AG10803 (cell line): ENCODE results near the gene CRIP1.

Experiments used
- DNase-seq: peaks from one replicate; pipeline ENCODE4 v3.0.0; 2010; ENCODE audit warnings: low read depth
- H3K4me3 ChIP-seq: 2 replicates; pipeline ENCODE4 v1.5.1; 2011; ENCODE audit warnings: mild to moderate bottlenecking, low read length, control low read depth
- TF ChIP-seq, protein P1 (sequence below): conservative IDR thresholded peaks from 2 replicates; pipeline ENCODE4 v1.5.1; 2011; ENCODE audit warnings: mild to moderate bottlenecking, low read length, control low read depth, inconsistent platforms

CRIP1 gene

DNA sequence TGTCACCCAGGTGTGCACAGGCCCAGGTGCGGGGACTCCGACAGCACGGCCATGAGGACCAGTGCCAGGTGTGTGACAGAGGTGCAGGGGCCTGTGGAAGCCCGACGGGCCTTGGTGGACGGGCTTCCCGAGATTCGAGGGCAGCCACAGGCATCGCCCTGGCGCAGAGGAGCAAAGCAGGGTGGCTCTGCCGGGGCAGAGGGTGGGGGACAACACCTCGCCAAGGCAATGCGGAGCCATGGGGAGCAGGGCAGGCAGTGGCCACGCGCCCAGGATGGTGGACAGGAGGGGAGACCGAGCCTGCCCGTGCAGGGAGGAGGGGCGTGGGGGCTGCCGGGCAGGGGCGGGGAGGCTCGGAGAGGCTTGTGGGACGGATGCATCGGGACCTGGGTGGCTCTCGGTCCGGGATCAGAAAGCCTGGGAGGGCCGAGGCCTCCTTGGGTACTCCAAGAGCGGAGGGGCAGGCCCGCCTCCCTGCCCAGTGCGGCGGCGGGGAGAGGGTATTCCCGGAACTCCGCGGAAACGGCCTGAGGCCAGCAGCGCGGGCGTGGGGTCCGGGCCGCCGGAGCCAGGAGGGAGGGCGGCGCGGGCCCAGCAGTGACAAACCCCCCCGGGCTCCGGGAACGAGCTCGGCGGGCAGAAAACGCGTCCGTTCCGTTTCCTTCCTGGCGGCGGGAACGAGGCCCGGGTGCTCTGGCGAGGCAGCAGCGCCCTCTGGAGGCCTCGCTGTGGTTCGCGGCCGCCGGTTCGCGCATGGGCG, 41.3 kb downstream of the CRIP1 start:
- DNase-seq, result peak; percentile 62
- peak overlapping the region; percentile 61 for H3K4me3 ChIP-seq
- TF ChIP-seq, protein P1, sequence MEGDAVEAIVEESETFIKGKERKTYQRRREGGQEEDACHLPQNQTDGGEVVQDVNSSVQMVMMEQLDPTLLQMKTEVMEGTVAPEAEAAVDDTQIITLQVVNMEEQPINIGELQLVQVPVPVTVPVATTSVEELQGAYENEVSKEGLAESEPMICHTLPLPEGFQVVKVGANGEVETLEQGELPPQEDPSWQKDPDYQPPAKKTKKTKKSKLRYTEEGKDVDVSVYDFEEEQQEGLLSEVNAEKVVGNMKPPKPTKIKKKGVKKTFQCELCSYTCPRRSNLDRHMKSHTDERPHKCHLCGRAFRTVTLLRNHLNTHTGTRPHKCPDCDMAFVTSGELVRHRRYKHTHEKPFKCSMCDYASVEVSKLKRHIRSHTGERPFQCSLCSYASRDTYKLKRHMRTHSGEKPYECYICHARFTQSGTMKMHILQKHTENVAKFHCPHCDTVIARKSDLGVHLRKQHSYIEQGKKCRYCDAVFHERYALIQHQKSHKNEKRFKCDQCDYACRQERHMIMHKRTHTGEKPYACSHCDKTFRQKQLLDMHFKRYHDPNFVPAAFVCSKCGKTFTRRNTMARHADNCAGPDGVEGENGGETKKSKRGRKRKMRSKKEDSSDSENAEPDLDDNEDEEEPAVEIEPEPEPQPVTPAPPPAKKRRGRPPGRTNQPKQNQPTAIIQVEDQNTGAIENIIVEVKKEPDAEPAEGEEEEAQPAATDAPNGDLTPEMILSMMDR, result peak; percentile 60

DNA sequence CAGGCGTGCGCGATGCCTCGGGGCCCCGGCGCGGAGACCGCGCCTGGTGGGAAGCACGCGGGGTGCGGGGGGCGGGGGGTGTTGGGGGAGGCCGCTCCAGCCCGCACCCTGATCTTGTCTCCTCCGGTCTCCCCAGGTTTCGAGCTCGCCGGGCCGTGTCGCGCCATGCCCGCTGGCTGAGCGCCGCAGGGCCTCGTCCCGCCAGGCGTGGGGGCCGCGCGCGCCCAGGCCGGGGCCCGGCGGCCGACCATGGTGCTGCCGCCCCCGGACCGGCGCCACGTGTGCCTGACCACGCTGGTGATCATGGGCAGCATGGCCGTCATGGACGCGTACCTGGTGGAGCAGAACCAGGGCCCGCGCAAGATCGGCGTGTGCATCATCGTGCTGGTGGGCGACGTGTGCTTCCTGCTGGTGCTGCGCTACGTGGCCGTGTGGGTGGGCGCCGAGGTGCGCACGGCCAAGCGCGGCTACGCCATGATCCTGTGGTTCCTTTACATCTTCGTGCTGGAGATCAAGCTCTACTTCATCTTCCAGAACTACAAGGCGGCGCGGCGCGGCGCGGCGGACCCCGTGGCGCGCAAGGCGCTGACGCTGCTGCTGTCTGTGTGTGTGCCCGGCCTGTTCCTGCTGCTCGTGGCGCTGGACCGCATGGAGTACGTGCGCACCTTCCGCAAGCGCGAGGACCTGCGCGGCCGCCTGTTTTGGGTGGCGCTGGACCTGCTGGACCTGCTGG, 42.1 kb downstream of the CRIP1 start:
- TF ChIP-seq, protein P1, result no peak
- no peak for DNase-seq
- H3K4me3 ChIP-seq, result peak overlapping the region; percentile 22

DNA sequence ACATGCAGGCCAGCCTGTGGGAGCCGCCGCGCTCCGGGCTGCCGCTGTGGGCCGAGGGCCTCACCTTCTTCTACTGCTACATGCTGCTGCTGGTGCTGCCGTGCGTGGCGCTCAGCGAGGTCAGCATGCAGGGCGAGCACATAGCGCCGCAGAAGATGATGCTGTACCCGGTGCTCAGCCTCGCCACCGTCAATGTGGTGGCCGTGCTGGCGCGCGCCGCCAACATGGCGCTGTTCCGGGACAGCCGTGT, 42.6 kb downstream of the CRIP1 start:
- TF ChIP-seq, protein P1, result no peak
- no peak overlapping the region for H3K4me3 ChIP-seq

DNA sequence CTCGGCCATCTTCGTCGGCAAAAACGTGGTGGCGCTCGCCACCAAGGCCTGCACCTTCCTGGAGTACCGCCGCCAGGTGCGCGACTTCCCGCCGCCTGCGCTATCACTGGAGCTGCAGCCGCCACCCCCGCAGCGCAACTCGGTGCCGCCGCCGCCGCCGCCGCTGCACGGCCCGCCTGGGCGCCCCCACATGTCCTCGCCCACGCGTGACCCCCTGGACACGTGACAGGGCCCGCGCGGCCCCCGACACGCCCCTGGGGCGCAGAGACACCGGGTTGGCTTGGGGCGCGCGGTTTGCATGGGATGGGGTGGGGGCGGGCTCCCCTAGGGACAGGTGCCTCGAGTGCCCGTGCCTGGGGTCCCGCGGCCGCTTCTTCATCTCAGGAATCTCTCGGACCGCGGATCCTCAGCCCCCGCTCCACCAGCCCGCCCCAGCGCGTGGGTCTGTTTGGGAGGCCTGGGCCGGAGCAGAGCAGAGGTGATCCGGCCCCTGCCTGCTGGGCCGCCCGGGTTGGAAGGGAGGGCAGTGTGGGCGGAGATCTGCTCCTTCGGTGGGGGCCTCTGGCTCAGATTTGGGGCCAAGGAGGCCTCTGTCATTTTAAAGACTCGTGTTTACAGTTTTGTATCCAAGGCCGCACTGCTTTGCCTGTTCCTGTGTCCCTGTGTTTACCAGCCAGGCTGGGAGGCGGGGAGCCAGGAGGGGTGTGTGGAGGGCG, 43.0 kb downstream of the CRIP1 start:
- no peak for DNase-seq
- H3K4me3 ChIP-seq, result no peak overlapping the region
- TF ChIP-seq, protein P1, result no peak

More for the DNA sequence above, 42.6 kb downstream of the CRIP1 start:
- no peak for DNase-seq

DNA sequence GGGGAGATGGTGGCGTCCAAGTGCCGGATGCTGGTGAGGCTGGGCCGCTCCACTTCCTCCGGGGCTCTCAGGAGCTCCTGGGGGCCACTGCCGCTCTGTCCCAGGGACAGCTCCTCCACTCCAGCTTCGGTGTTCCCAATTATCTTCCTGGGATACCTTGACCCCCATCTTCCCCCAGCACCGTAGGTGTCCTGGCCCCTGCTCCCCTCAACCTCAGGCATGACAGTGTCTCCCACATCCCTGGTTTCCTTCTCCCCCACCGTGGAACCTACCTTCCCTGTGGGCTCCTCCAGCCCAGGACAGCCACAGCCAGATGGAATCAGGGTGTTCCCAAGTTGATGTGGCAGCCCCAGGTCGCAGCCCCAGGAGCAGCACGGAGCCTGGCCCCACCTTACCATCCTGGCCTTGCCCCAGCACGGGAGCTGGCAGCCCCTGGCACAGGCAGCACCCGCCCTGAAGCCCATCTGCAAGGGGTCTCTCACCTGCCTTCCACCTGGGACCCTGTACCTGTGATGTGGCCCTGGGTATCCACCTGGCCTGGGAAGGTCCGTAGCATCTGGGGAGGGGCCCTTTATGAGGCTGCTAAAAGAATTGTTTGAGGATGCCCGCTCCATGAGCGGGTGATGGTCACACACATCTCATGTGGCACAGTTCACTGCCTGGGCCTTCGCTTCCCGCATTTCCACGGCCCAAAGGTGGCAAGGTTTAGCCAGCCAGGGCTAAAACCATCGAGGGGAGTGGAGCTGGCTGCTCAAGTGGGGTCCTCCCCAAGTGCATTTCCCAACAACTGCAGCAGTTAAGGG, 43.8 kb downstream of the CRIP1 start:
- TF ChIP-seq, protein P1, result no peak
- no peak for DNase-seq
- no peak overlapping the region for H3K4me3 ChIP-seq

DNA sequence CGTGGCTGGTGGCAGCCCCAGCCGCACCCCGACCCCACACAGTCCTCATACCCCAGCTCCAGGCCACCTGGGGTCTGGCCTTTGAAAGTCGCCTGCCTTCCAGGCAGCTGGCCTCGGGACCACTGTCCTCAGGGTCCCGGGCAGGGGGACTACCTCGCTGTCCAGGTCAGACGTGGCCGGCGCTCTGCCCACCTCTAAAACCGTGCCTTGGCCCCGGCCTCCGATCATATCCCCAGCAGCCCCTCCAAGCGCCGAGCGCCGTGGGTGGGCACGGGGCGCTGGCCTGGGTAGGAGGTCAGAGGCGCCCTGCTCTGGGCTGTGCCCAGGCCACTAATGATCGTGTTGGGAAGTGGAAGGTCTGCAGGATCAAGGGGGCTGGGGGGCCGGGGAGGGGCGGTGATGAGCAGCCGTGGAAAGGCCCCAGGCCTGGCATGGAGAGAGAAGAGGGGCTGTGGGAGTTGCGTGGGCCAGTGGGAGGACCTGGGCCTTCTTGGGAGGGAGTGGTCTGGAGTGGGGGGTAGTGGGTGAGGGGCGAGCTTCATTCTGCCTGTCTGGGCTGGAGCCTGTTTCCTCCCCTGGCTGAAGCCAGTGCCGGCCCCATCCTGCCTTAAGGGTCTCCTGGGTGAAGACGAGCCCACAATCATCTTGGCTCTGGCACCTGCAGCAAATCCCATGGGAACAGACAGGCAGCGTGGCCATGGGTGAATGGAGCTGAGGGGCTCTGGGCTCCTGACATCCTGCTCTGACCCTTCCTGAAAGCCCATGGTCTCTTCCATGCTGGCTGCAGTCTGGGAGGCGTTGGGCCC, 44.6 kb downstream of the CRIP1 start:
- no peak overlapping the region for H3K4me3 ChIP-seq
- TF ChIP-seq, protein P1, result no peak
- no peak for DNase-seq
